Hair follicular keratinocyte (primary cell): ENCODE results near the gene NCAM2. TPM values are rescaled to one million over a fixed set of nuclear protein-coding genes. Genes with fewer than 3 reads are reported as not detected.

Experiments
- total RNA-seq: library from RNA; depleted of rRNA; stranded (reverse); fragments of >200 nt; gene quantifications from 2 replicates; pipeline ENCODE4 v1.2.3, GENCODE V29; 2015

NCAM2 gene
- total RNA-seq: 0.04 TPM in 1 of 2 replicates, not detected in the other

GRCh38 chr21:20997636-20998455, at the start of gene NCAM2:
NCAM2 (plus strand) TSS chr21:20998409.

